Osteocyte (in vitro differentiated cells): ENCODE data around the gene GPX3. TPM values are rescaled to one million over a fixed set of nuclear protein-coding genes. Genes with fewer than 3 reads are reported as not detected.

Source experiments
- DNase-seq: peaks from one replicate; pipeline ENCODE4 v3.0.0; 2021; ENCODE audit warnings: mixed read lengths; ENCODE audit not compliant: unreplicated experiment; ENCODE audit errors: extremely low spot score
- H3K27ac Mint-ChIP-seq: one replicate; pipeline ENCODE4 v1.8.0; 2021; ENCODE audit warnings: mild to moderate bottlenecking, mixed read lengths; ENCODE audit not compliant: unreplicated experiment
- H3K27me3 Mint-ChIP-seq: one replicate; pipeline ENCODE4 v1.8.0; 2021; ENCODE audit warnings: mixed read lengths; ENCODE audit not compliant: unreplicated experiment
- H3K36me3 Mint-ChIP-seq: one replicate; pipeline ENCODE4 v1.8.0; 2021; ENCODE audit warnings: mixed read lengths; ENCODE audit not compliant: unreplicated experiment
- H3K4me1 Mint-ChIP-seq: one replicate; pipeline ENCODE4 v1.8.0; 2021; ENCODE audit warnings: mixed read lengths; ENCODE audit not compliant: unreplicated experiment
- H3K4me3 Mint-ChIP-seq: one replicate; pipeline ENCODE4 v1.8.0; 2021; ENCODE audit warnings: mild to moderate bottlenecking, moderate library complexity, mixed read lengths; ENCODE audit not compliant: unreplicated experiment
- H3K9me3 Mint-ChIP-seq: one replicate; pipeline ENCODE4 v1.8.0; 2021; ENCODE audit warnings: mixed read lengths; ENCODE audit not compliant: unreplicated experiment
- CTCF ChIP-seq: fragments of 200-600 bp; sonication (generic); IDR thresholded peaks from 2 replicates; pipeline ENCODE4 v1.5.0; 2021; ENCODE audit warnings: antibody characterized with exemption, mild to moderate bottlenecking, moderate library complexity
- total RNA-seq: library from RNA; stranded (reverse); gene quantifications from 2 replicates; pipeline ENCODE4 v1.2.1, GENCODE V29; 2021

Gene GPX3
- total RNA-seq, 1 donor from 2014 or later, result 1.1 TPM

- no peak overlapping the region for H3K4me3 Mint-ChIP-seq
- H3K27me3 Mint-ChIP-seq, result no peaks in the 10 kb centered on the region
- H3K27ac Mint-ChIP-seq, result peak overlapping the region; percentile 66
- H3K4me1 Mint-ChIP-seq, result peaks cover 64% of the 10 kb centered on the region
- TF ChIP-seq CTCF, result no peak
- H3K36me3 Mint-ChIP-seq, result peaks cover 2% of the 10 kb centered on the region
- no peak for DNase-seq
- H3K9me3 Mint-ChIP-seq, result no peaks in the 10 kb centered on the region
Observed at GRCh38 chr5:151071848-151072629, 51.6 kb downstream of the GPX3 start.

- DNase-seq, result no peak
- no peak for TF ChIP-seq CTCF
- Mint-ChIP-seq H3K4me1 (peaks cover 65% of the 10 kb centered on the region), H3K27ac (peak overlapping the region; percentile 66), H3K36me3 (no peaks in the 10 kb centered on the region), H3K27me3 (no peaks in the 10 kb centered on the region), H3K9me3 (no peaks in the 10 kb centered on the region), H3K4me3 (no peak overlapping the region)
Observed at GRCh38 chr5:151072630-151073025, 52.2 kb downstream of the GPX3 start.

- no peak for DNase-seq
- Mint-ChIP-seq H3K27ac (no peak overlapping the region), H3K27me3 (no peaks in the 10 kb centered on the region), H3K4me3 (no peak overlapping the region), H3K4me1 (peaks cover 64% of the 10 kb centered on the region), H3K9me3 (no peaks in the 10 kb centered on the region), H3K36me3 (peaks cover under 1% of the 10 kb centered on the region)
- no peak for TF ChIP-seq CTCF
Observed at GRCh38 chr5:151073280-151073679, 52.9 kb downstream of the GPX3 start.

- peaks cover 3% of the 10 kb centered on the region for H3K36me3 Mint-ChIP-seq
- H3K27ac Mint-ChIP-seq, result no peak overlapping the region
- no peaks in the 10 kb centered on the region for H3K9me3 Mint-ChIP-seq
- TF ChIP-seq CTCF, result no peak
- H3K4me1 Mint-ChIP-seq, result peaks cover 66% of the 10 kb centered on the region
- no peaks in the 10 kb centered on the region for H3K27me3 Mint-ChIP-seq
- H3K4me3 Mint-ChIP-seq, result no peak overlapping the region
- DNase-seq, result no peak
Observed at GRCh38 chr5:151074557-151074956, 54.2 kb downstream of the GPX3 start.

DNA sequence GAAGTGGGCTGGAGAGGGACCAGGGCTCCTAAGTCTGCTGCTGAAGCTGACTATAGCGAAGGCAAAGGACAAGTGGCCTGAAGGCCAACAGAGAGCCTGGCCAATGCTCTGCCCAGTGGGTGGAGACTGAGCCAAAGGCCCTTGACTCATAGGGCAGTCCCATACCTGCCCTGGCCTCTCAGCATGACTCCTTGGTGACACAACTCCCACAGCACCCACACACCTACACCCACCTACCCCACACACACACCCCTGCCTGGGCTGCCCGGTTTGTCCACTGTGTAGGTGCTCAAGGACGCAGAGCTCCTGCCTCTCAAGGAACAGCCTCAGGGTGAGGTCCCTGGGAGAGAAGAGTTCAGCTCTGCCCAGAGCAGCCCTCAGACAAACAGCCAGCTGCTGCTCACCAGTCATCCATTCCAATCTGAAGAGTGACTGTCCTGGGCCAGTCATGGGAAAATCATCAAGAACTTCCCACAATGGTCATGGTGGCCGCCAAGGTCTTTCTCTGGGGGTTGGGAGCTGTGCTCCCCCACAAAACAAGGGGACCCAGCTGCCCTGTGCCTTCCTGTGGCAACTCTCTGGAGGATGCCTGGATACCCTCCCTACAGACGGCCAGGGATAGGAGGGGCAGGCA lies 55.4 kb downstream of the GPX3 start:
- TF ChIP-seq CTCF, result no peak
- H3K4me3 Mint-ChIP-seq, result no peak overlapping the region
- peaks cover 3% of the 10 kb centered on the region for H3K36me3 Mint-ChIP-seq
- H3K4me1 Mint-ChIP-seq, result peaks cover 62% of the 10 kb centered on the region
- H3K9me3 Mint-ChIP-seq, result no peaks in the 10 kb centered on the region
- H3K27me3 Mint-ChIP-seq, result no peaks in the 10 kb centered on the region
- no peak for DNase-seq
- peak overlapping the region; percentile 68 for H3K27ac Mint-ChIP-seq
